ENCODE results near the gene GSX2.
A peak's percentile ranks its signal among the peaks of the same experiment; 100 is the strongest.
"Not testable (repeated sequence)": the region's sequence is repeated elsewhere in the genome, so short reads cannot be mapped to it uniquely, and the experiment has no call there.

Gene GSX2

GRCh38 chr4:54099748-54100574, at the start of gene GSX2:
Gene GSX2 (plus strand): TSS chr4:54100163. CDS start chr4:54100345, 182 bp downstream.
- DNase-seq, result no peak

- DNase-seq, result no peak
These were observed 49.6 kb upstream of the GSX2 start for GRCh38 chr4:54050214-54050904.

GRCh38 chr4:54053322-54053721, 46.6 kb upstream of the GSX2 start:
- not testable (repeated sequence) for DNase-seq

GRCh38 chr4:54054501-54054900, 45.5 kb upstream of the GSX2 start:
- DNase-seq, result no peak

GRCh38 chr4:54055494-54055893, 44.5 kb upstream of the GSX2 start:
- no peak for DNase-seq

- DNase-seq, result no peak
These were observed 43.6 kb upstream of the GSX2 start for GRCh38 chr4:54056360-54056759.

- DNase-seq, result no peak
These were observed 41.8 kb upstream of the GSX2 start for GRCh38 chr4:54058171-54058570.

GRCh38 chr4:54060116-54060515, 39.8 kb upstream of the GSX2 start:
- no peak for DNase-seq

- no peak for DNase-seq
These were observed 38.9 kb upstream of the GSX2 start for GRCh38 chr4:54061067-54061466.

GRCh38 chr4:54061873-54062272, 38.1 kb upstream of the GSX2 start:
- DNase-seq, result no peak

GRCh38 chr4:54062392-54062791, 37.6 kb upstream of the GSX2 start:
- no peak for DNase-seq

GRCh38 chr4:54063229-54063628, 36.7 kb upstream of the GSX2 start:
- DNase-seq, result no peak

GRCh38 chr4:54063737-54064316, 36.1 kb upstream of the GSX2 start:
- no peak for DNase-seq

- DNase-seq, result peak in 1 of 2 experiments; percentile 53
These were observed 35.4 kb upstream of the GSX2 start, which contains the start of gene CHIC2 for GRCh38 chr4:54064317-54065111. Gene CHIC2 (minus strand): TSS chr4:54064605. CDS start chr4:54064300, 305 bp downstream.

GRCh38 chr4:54065282-54066087, 34.5 kb upstream of the GSX2 start:
- no peak for DNase-seq

- DNase-seq, result no peak
These were observed 33.9 kb upstream of the GSX2 start for GRCh38 chr4:54066088-54066415.

- no peak for DNase-seq
These were observed 33.2 kb upstream of the GSX2 start for GRCh38 chr4:54066718-54067129.

- DNase-seq, result no peak
These were observed 32.8 kb upstream of the GSX2 start for GRCh38 chr4:54067166-54067565.

GRCh38 chr4:54073271-54073880, 26.6 kb upstream of the GSX2 start:
- DNase-seq, result no peak

GRCh38 chr4:54074381-54074780, 25.6 kb upstream of the GSX2 start:
- no peak for DNase-seq

- DNase-seq, result no peak
These were observed 23.3 kb upstream of the GSX2 start for GRCh38 chr4:54076673-54077072.

- no peak for DNase-seq
These were observed 22.2 kb upstream of the GSX2 start for GRCh38 chr4:54077812-54078211.
